SK-N-SH (cell line): ENCODE measurements around the gene BMP2K. TPM values are rescaled to one million over a fixed set of nuclear protein-coding genes. Genes with fewer than 3 reads are reported as not detected.

Experiments
- CTCF ChIA-PET: fragments of 300-600, 350-600 bp; formaldehyde crosslinking; extraction: SDS; loops from one replicate; lab custom pipeline; 2021; lab: Yijun Ruan, JAX
- POLR2A ChIA-PET: fragments of 350-600 bp; sonication (Branson Sonifier 250); formaldehyde crosslinking; extraction: SDS; loops from one replicate; lab custom pipeline; 2020; ENCODE audit warnings: antibody characterized with exemption, inconsistent platforms; lab: Yijun Ruan, JAX
- DNase-seq: peaks from one replicate; pipeline ENCODE4 v3.0.0; 2012
- H2AFZ ChIP-seq: fragments of 200-600 bp; sonication (generic); 2 replicates; pipeline ENCODE4 v1.8.1; 2016; ENCODE audit warnings: antibody characterized with exemption, mild to moderate bottlenecking, low read depth
- H3F3A ChIP-seq: fragments of 200-600 bp; sonication (generic); replicated peaks from 2 replicates; pipeline ENCODE3; 2016; ENCODE audit warnings: antibody characterized with exemption, mild to moderate bottlenecking; ENCODE audit not compliant: insufficient read depth
- H3K27ac ChIP-seq, 2 experiments: fragments of 200-500 bp in 1 of 2; fragments of 200-600 bp in 1 of 2; sonication (Bioruptor generic) in 1 of 2; sonication (generic), shearing (Covaris generic) in 1 of 2; 2 replicates each; pipeline versions ENCODE4 v1.5.1 to v1.6.1; 2014 to 2016; ENCODE audit warnings: low read depth in 2 of 2, inconsistent platforms in 1 of 2, low read length in 1 of 2, mild to moderate bottlenecking in 1 of 2, mixed read lengths in 1 of 2
- H3K27me3 ChIP-seq: fragments of 200-600 bp; sonication (generic), shearing (Covaris generic); 2 replicates; pipeline ENCODE4 v1.6.1; 2016; ENCODE audit warnings: mixed run types; ENCODE audit not compliant: insufficient read depth
- H3K36me3 ChIP-seq, 2 experiments: fragments of 200-500 bp in 1 of 2; fragments of 200-600 bp in 1 of 2; sonication (Bioruptor generic) in 1 of 2; sonication (generic) in 1 of 2; replicated peaks in 1 of 2; 2 replicates each; pipeline versions ENCODE3 to v1.5.1; 2014 to 2016; ENCODE audit warnings: low read length in 1 of 2, mild to moderate bottlenecking in 1 of 2; ENCODE audit not compliant: insufficient read depth in 2 of 2, control insufficient read depth in 1 of 2
- H3K4me1 ChIP-seq, 2 experiments: fragments of 200-500 bp in 1 of 2; fragments of 200-600 bp in 1 of 2; sonication (Bioruptor generic) in 1 of 2; sonication (generic), shearing (Covaris generic) in 1 of 2; 2 replicates each; pipeline versions ENCODE4 v1.5.1 to v1.6.1; 2014 to 2016; ENCODE audit warnings: low read depth in 1 of 2, low read length in 1 of 2, mixed run types in 1 of 2; ENCODE audit not compliant: insufficient read depth in 2 of 2, control insufficient read depth in 1 of 2
- H3K4me2 ChIP-seq: fragments of 200-600 bp; sonication (generic), shearing (Covaris generic); 2 replicates; pipeline ENCODE4 v1.6.1; 2017; ENCODE audit warnings: mixed run types
- H3K4me3 ChIP-seq, 2 experiments: fragments of 200-500 bp in 1 of 2; fragments of 200-600 bp in 1 of 2; sonication (Bioruptor generic) in 1 of 2; sonication (generic), shearing (Covaris generic) in 1 of 2; 2 replicates each; pipeline versions ENCODE4 v1.5.1 to v1.8.1; 2014 to 2016; ENCODE audit warnings: low read depth in 2 of 2, inconsistent platforms in 1 of 2, low read length in 1 of 2, mild to moderate bottlenecking in 1 of 2, mixed read lengths in 1 of 2, moderate library complexity in 1 of 2
- H3K79me2 ChIP-seq: fragments of 200-600 bp; sonication (generic); 2 replicates; pipeline ENCODE4 v1.8.1; 2017; ENCODE audit warnings: mild to moderate bottlenecking; ENCODE audit not compliant: insufficient read depth
- H3K9ac ChIP-seq: fragments of 200-600 bp; sonication (generic); 2 replicates; pipeline ENCODE4 v1.6.1; 2017; ENCODE audit warnings: mixed run types
- H3K9me2 ChIP-seq: fragments of 200-600 bp; sonication (generic); 2 replicates; pipeline ENCODE4 v1.6.1; 2017; ENCODE audit warnings: mixed run types
- H3K9me3 ChIP-seq: fragments of 200-600 bp; sonication (generic); 2 replicates; pipeline ENCODE4 v1.6.1; 2017; ENCODE audit warnings: mixed run types, mild to moderate bottlenecking, moderate library complexity
- H4K20me1 ChIP-seq: fragments of 200-600 bp; sonication (generic); 2 replicates; pipeline ENCODE4 v1.6.1; 2017; ENCODE audit warnings: mild to moderate bottlenecking, mixed run types; ENCODE audit not compliant: insufficient read depth
- CHD2 ChIP-seq: fragments of 150-350 bp; IDR thresholded peaks from 2 replicates; pipeline ENCODE4 v1.6.1; 2018; ENCODE audit warnings: low read length; ENCODE audit not compliant: partially characterized antibody
- ELF1 ChIP-seq: IDR thresholded peaks from 2 replicates; pipeline ENCODE4 v1.4.0; 2012
- EP300 ChIP-seq, 2 experiments: IDR thresholded peaks; 2 replicates each; pipeline versions ENCODE4 v1.4.0 to v1.6.1; 2012; ENCODE audit warnings: borderline replicate concordance in 1 of 2, low read depth in 1 of 2, low read length in 1 of 2
- FOSL2 ChIP-seq: IDR thresholded peaks from 2 replicates; pipeline ENCODE4 v1.4.0; 2012; ENCODE audit warnings: low read depth, mild to moderate bottlenecking, moderate library complexity, borderline replicate concordance
- FOXM1 ChIP-seq: IDR thresholded peaks from 2 replicates; pipeline ENCODE4 v1.4.0; 2012; ENCODE audit warnings: low read depth, mild to moderate bottlenecking
- GABPA ChIP-seq: IDR thresholded peaks from 2 replicates; pipeline ENCODE4 v1.4.0; 2012; ENCODE audit warnings: low read depth, mild to moderate bottlenecking
- MXI1 ChIP-seq: IDR thresholded peaks from 2 replicates; pipeline ENCODE4 v1.6.1; 2012; ENCODE audit warnings: mild to moderate bottlenecking, low read depth, low read length, improper control_type of control experiment
- NFIC ChIP-seq: IDR thresholded peaks from 2 replicates; pipeline ENCODE4 v1.4.0; 2012; ENCODE audit warnings: borderline replicate concordance
- NRF1 ChIP-seq: IDR thresholded peaks from 2 replicates; pipeline ENCODE4 v1.6.1; 2012; ENCODE audit warnings: low read depth, mild to moderate bottlenecking, low read length
- PBX3 ChIP-seq: IDR thresholded peaks from 2 replicates; pipeline ENCODE4; 2012
- POLR2AphosphoS5 ChIP-seq: IDR thresholded peaks from 2 replicates; pipeline ENCODE4 v1.6.1; 2012; ENCODE audit warnings: low read depth, low read length
- RCOR1 ChIP-seq: fragments of 150-350 bp; IDR thresholded peaks from 2 replicates; pipeline ENCODE4 v1.6.1; 2017; ENCODE audit warnings: antibody characterized with exemption, low read length
- RFX5 ChIP-seq: IDR thresholded peaks from 2 replicates; pipeline ENCODE4 v1.6.1; 2012; ENCODE audit warnings: mild to moderate bottlenecking, improper control_type of control experiment, low read length
- RXRA ChIP-seq: IDR thresholded peaks from 2 replicates; pipeline ENCODE4 v1.4.0; 2012; ENCODE audit warnings: low read depth, mild to moderate bottlenecking, borderline replicate concordance
- SIN3A ChIP-seq: IDR thresholded peaks from 2 replicates; pipeline ENCODE4 v1.6.1; 2012; ENCODE audit warnings: low read depth, mild to moderate bottlenecking, low read length, moderate library complexity, borderline replicate concordance
- TCF12 ChIP-seq: IDR thresholded peaks from 2 replicates; pipeline ENCODE4 v1.4.0; 2012
- TEAD4 ChIP-seq: IDR thresholded peaks from 2 replicates; pipeline ENCODE4 v1.4.0; 2012; ENCODE audit warnings: mild to moderate bottlenecking, borderline replicate concordance; ENCODE audit not compliant: insufficient read depth
- YY1 ChIP-seq: IDR thresholded peaks from 2 replicates; pipeline ENCODE4 v1.4.0; 2012; ENCODE audit warnings: low read depth, mild to moderate bottlenecking
- WGBS: methylation state at CpG from one replicate; pipeline ENCODE4 v1.1.6; 2017; ENCODE audit warnings: low lambda C conversion rate; 5-methylcytosine and 5-hydroxymethylcytosine counted together
- polyA plus RNA-seq, 3 experiments: library from polyadenylated mRNA; depleted of rRNA; stranded (reverse); fragments of >200 nt; gene quantifications; 2 replicates each; pipeline ENCODE4 v1.2.3, GENCODE V29; 2012
- TF ChIP-seq, protein P1 (sequence below): IDR thresholded peaks from 2 replicates; pipeline ENCODE4 v1.4.0; 2012; ENCODE audit warnings: low read depth, borderline replicate concordance
- TF ChIP-seq, protein P2 (sequence below): IDR thresholded peaks from 2 replicates; pipeline ENCODE4 v1.4.0; 2012; ENCODE audit warnings: low read depth, borderline replicate concordance

The BMP2K gene
- polyA plus RNA-seq, 1 of the 3 experiments (the other 2 are of a cell fraction): 7.2 TPM

GRCh38 chr4:78754872-78755271 lies 21.3 kb upstream of the BMP2K start (continued):
- TF ChIP-seq, protein P1, sequence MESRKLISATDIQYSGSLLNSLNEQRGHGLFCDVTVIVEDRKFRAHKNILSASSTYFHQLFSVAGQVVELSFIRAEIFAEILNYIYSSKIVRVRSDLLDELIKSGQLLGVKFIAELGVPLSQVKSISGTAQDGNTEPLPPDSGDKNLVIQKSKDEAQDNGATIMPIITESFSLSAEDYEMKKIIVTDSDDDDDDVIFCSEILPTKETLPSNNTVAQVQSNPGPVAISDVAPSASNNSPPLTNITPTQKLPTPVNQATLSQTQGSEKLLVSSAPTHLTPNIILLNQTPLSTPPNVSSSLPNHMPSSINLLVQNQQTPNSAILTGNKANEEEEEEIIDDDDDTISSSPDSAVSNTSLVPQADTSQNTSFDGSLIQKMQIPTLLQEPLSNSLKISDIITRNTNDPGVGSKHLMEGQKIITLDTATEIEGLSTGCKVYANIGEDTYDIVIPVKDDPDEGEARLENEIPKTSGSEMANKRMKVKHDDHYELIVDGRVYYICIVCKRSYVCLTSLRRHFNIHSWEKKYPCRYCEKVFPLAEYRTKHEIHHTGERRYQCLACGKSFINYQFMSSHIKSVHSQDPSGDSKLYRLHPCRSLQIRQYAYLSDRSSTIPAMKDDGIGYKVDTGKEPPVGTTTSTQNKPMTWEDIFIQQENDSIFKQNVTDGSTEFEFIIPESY: no peak
- no peak for TF ChIP-seq CHD2

DNA sequence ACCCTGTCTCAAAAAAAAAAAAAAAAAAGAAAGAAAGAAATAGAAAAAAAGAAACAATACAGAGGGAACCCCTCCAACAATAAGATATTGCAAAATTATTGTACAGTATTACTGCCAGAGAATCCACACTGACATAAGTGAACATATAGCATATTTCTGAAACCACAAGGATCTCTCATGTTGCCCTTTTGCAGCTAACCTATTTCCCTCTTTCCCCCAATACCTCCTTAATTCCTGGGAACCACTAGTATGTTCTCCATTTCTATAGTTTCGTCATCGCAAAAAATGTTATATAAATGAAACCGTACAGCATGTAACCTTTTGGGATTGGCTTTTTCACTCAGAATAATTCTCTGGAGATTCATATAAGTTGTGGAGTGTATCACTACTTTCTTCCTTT lies 20.0 kb upstream of the BMP2K start:
- ChIA-PET CTCF (no interaction called here), POLR2A (interaction anchor here (0.5 kb wide), 1 partner anchor 14 kb away, joined by 5 read pairs; no protein-coding TSS in a partner anchor)
- Histone ChIP-seq H3F3A (no peaks in the 10 kb centered on the region), H3K79me2 (no peaks in the 10 kb centered on the region), H4K20me1 (no peaks in the 10 kb centered on the region), H3K27me3 (no peaks in the 10 kb centered on the region), H3K9ac (no peak overlapping the region), H3K27ac (no peak overlapping the region), H3K4me3 (no peak overlapping the region), H3K9me2 (no peaks in the 10 kb centered on the region), H3K36me3 (no peaks in the 10 kb centered on the region), H3K4me1 (no peaks in the 10 kb centered on the region), H2AFZ (no peak overlapping the region), H3K9me3 (no peaks in the 10 kb centered on the region), H3K4me2 (no peak overlapping the region)
- no peak for TF ChIP-seq NFIC
- no peak for TF ChIP-seq GABPA
- TF ChIP-seq NRF1: no peak
- TF ChIP-seq SIN3A: no peak
- TF ChIP-seq RFX5: no peak
- TF ChIP-seq FOSL2: no peak
- WGBS: 93% methylated on average over 3 of the region's 3 CpGs
- no peak for DNase-seq

DNA sequence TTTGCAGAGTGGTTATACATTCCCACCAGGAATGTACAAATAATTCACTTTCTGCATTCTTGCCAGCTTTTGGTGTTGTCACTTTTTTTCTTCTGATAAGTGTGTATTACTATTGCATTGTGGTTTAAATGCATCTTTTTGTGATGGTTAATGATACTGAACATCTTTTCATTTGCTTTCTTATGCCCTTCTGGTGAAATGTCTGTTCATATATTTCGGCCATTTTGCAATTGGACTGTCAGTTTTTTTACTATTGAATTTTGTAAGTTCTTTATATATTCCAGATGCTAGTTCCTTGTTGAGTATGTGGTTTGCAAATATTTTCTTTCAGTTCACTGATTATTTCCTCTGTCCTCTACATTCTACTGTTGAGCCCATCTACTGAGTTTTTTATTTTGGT lies 19.4 kb upstream of the BMP2K start:
- Histone ChIP-seq H3K9me3 (no peaks in the 10 kb centered on the region), H3K27ac (no peak overlapping the region), H3K4me2 (no peak overlapping the region), H3K27me3 (no peaks in the 10 kb centered on the region), H3K9me2 (no peaks in the 10 kb centered on the region), H2AFZ (no peak overlapping the region), H3K4me1 (no peaks in the 10 kb centered on the region), H4K20me1 (no peaks in the 10 kb centered on the region), H3F3A (no peaks in the 10 kb centered on the region), H3K9ac (no peak overlapping the region), H3K79me2 (no peaks in the 10 kb centered on the region), H3K4me3 (no peak overlapping the region), H3K36me3 (no peaks in the 10 kb centered on the region)
- POLR2A ChIA-PET: interaction anchor here (0.5 kb wide), 1 partner anchor 14 kb away, joined by 5 read pairs; no protein-coding TSS in a partner anchor
- CTCF ChIA-PET: no interaction called here
- WGBS: 92% methylated on average over 1 of the region's 1 CpG
- no peak for DNase-seq
- no peak for TF ChIP-seq TEAD4
- TF ChIP-seq RXRA: no peak
- TF ChIP-seq TCF12: no peak
- no peak for TF ChIP-seq SIN3A
- TF ChIP-seq POLR2AphosphoS5: no peak
- no peak for TF ChIP-seq YY1
- TF ChIP-seq MXI1: no peak
- TF ChIP-seq NFIC: no peak
- TF ChIP-seq, protein P2, sequence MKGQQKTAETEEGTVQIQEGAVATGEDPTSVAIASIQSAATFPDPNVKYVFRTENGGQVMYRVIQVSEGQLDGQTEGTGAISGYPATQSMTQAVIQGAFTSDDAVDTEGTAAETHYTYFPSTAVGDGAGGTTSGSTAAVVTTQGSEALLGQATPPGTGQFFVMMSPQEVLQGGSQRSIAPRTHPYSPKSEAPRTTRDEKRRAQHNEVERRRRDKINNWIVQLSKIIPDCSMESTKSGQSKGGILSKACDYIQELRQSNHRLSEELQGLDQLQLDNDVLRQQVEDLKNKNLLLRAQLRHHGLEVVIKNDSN: no peak
- no peak for TF ChIP-seq FOXM1
- TF ChIP-seq PBX3: no peak
- TF ChIP-seq, protein P1: no peak
- no peak for TF ChIP-seq ELF1
- no peak for TF ChIP-seq EP300 (IDR thresholded peaks at IDR 0.05; ENCODE audit: borderline replicate concordance in 1 of 2, low read depth in 1 of 2, low read length in 1 of 2)
- TF ChIP-seq RCOR1: no peak
